GM15510 (cell line): ENCODE measurements around the gene ITGB8.

Experiments used
- POLR2A ChIP-seq: IDR thresholded peaks from 3 replicates; pipeline ENCODE4 v1.6.1; 2011; ENCODE audit warnings: borderline replicate concordance; ENCODE audit not compliant: insufficient read length; ENCODE audit errors: extremely low read depth

Gene ITGB8

GRCh38 chr7:20444030-20444800 is 113.5 kb downstream of the ITGB8 start:
- no peak for TF ChIP-seq POLR2A

GRCh38 chr7:20447021-20447650 is 116.4 kb downstream of the ITGB8 start:
- no peak for TF ChIP-seq POLR2A

GRCh38 chr7:20449176-20449575 is 118.5 kb downstream of the ITGB8 start:
- no peak for TF ChIP-seq POLR2A

DNA sequence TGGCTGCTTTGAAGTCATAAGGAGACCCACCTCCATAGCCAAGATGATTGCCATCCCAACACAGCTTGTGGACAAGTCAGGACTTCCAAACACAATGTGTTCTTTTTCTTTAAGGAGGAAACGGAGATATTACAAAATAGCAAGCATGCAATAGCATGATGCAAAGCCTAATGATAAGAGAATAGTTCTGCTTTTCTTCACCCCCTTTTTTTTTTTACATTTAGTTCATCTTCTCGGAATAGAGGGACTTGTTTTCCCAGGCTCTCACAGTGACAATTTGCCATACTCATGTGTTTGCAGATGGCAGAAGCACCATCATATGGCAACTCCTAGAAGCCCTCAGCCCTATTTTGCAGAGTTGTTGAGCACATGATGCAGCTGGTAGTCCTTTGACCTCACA is 119.8 kb downstream of the ITGB8 start:
- TF ChIP-seq POLR2A = no peak

DNA sequence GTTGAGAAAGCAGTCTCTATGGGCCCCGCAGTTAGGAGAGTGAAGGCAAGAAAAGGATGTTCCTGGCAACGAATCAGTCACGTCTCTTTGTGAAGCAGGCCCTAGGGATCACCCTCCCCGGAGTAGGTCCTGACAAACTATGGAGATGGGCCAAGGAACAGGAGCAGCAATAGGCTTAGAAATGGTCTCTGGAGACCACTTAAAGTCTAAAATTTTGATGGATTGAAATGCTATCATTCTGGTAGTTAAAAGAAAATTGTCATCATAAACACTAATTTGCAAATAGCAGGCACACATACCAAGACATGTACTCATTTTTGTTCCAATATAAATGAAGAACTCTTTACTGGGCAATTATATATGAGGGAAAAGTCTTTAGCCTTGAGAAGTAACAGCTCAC is 123.5 kb downstream of the ITGB8 start:
- no peak for TF ChIP-seq POLR2A

- no peak for TF ChIP-seq POLR2A
Measured at GRCh38 chr7:20456701-20457100, 126.0 kb downstream of the ITGB8 start.

- TF ChIP-seq POLR2A = no peak
Measured at GRCh38 chr7:20458521-20458920, 127.8 kb downstream of the ITGB8 start.

- TF ChIP-seq POLR2A = no peak
Measured at GRCh38 chr7:20459419-20459818, 128.7 kb downstream of the ITGB8 start.

GRCh38 chr7:20464891-20465290 is 134.2 kb downstream of the ITGB8 start:
- no peak for TF ChIP-seq POLR2A
